ENCODE data around the gene ABCA7. TPM values are rescaled to one million over a fixed set of nuclear protein-coding genes. Genes with fewer than 3 reads are reported as not detected.

ABCA7 gene
- total RNA-seq, 1 donor from 2014 or later = 51.0 TPM

GRCh38 chr19:1058112-1058511 lies 18.2 kb downstream of the ABCA7 start:
- no peak overlapping the region for H3K4me3 ChIP-seq
- H3K36me3 ChIP-seq = no peaks in the 10 kb centered on the region
- H3K27me3 ChIP-seq = no peaks in the 10 kb centered on the region
- peaks cover 14% of the 10 kb centered on the region for H3K9me3 ChIP-seq
- TF ChIP-seq CTCF (IDR thresholded peaks at IDR 0.05) = no peak
- DNase-seq (no peak), ATAC-seq (no peak)
- intact Hi-C loops (cut with DNase I) = no loop called here
- no peak overlapping the region for H3K27ac ChIP-seq
- no peaks in the 10 kb centered on the region for H3K4me1 ChIP-seq

- no peak for DNase-seq
- H3K27me3 ChIP-seq = no peaks in the 10 kb centered on the region
- no peak for TF ChIP-seq CTCF (IDR thresholded peaks at IDR 0.05)
- H3K4me3 ChIP-seq = no peak overlapping the region
- peaks cover 14% of the 10 kb centered on the region for H3K9me3 ChIP-seq
- no peaks in the 10 kb centered on the region for H3K36me3 ChIP-seq
- no peak for ATAC-seq
- H3K4me1 ChIP-seq = peaks cover 12% of the 10 kb centered on the region
- intact Hi-C loops (cut with DNase I) = no loop called here
- no peak overlapping the region for H3K27ac ChIP-seq
Measured at GRCh38 chr19:1060689-1061088, 20.8 kb downstream of the ABCA7 start.

GRCh38 chr19:1061987-1062386 lies 22.1 kb downstream of the ABCA7 start:
- H3K36me3 ChIP-seq = no peaks in the 10 kb centered on the region
- TF ChIP-seq CTCF (IDR thresholded peaks at IDR 0.05) = no peak
- ATAC-seq (no peak), DNase-seq (no peak)
- H3K9me3 ChIP-seq = peaks cover 12% of the 10 kb centered on the region
- H3K4me3 ChIP-seq = no peak overlapping the region
- intact Hi-C loops (cut with DNase I) = no loop called here
- no peak overlapping the region for H3K27ac ChIP-seq
- peaks cover 22% of the 10 kb centered on the region for H3K4me1 ChIP-seq
- no peaks in the 10 kb centered on the region for H3K27me3 ChIP-seq

- intact Hi-C loops (cut with DNase I) = no loop called here
- Histone ChIP-seq H3K4me1 (peaks cover 27% of the 10 kb centered on the region), H3K27me3 (no peaks in the 10 kb centered on the region), H3K27ac (no peak overlapping the region), H3K4me3 (no peak overlapping the region), H3K36me3 (no peaks in the 10 kb centered on the region), H3K9me3 (peaks cover 7% of the 10 kb centered on the region)
- DNase-seq (no peak), ATAC-seq (no peak)
- no peak for TF ChIP-seq CTCF (IDR thresholded peaks at IDR 0.05)
Measured at GRCh38 chr19:1062387-1063029, 22.6 kb downstream of the ABCA7 start.

- Histone ChIP-seq H3K9me3 (peaks cover 3% of the 10 kb centered on the region), H3K27ac (no peak overlapping the region), H3K27me3 (no peaks in the 10 kb centered on the region), H3K36me3 (no peaks in the 10 kb centered on the region), H3K4me1 (peaks cover 32% of the 10 kb centered on the region), H3K4me3 (no peak overlapping the region)
- intact Hi-C loops (cut with DNase I) = no loop called here
- peak; percentile 74 for DNase-seq
- no peak for ATAC-seq
- TF ChIP-seq CTCF (IDR thresholded peaks at IDR 0.05) = no peak
Measured at GRCh38 chr19:1063030-1063908, 23.4 kb downstream of the ABCA7 start.
